DMS114 treated with DMSO at 0.1 percent for 48 hours (cell line): ENCODE results near the gene PNP.

Source experiments
- DNase-seq: peaks from one replicate; lab custom pipeline; 2025; ENCODE audit not compliant: unreplicated experiment; lab: John Stamatoyannopoulos, UW

Gene PNP

GRCh38 chr14:20454516-20455354 is 14.5 kb upstream of the PNP start, which contains the start of the genes APEX1 and OSGEP:
Gene APEX1 (plus strand): TSS chr14:20455226. CDS start chr14:20455646, 420 bp downstream.
Gene OSGEP (minus strand): TSS chr14:20454812. CDS start chr14:20454683, 129 bp downstream.
- peak; percentile 96 for DNase-seq

DNA sequence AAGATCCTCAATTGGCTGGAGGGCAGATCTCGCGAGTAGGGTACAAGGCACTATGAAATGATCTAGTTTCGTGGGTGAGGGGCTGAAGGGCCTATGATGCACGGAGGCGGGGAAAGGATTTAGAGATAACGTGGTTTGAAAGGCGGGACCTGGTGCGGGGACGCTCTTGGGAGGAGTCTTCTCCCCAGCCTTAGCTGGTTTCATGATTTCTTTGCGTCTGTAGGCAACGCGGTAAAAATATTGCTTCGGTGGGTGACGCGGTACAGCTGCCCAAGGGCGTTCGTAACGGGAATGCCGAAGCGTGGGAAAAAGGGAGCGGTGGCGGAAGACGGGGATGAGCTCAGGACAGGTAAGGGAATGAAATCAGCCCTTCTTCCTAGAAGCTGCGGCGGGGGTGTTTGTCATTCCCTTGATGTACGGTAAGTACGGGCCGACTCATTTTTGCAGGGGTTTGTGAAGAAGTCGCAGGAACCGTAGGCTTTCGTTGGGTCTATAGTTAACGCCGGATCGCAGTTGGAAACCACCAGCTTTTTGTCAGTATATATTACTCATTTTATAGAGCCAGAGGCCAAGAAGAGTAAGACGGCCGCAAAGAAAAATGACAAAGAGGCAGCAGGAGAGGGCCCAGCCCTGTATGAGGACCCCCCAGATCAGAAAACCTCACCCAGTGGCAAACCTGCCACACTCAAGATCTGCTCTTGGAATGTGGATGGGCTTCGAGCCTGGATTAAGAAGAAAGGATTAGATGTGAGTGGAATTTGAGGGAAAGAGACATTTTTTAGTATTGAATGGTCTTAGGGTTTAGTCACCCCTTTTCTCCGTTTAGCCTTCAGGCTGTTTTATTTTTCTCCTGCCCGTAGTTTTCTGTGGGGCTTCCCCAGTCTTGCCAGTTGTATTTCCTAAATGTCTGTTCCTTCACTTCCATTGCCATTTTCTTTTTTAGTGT is 13.6 kb upstream of the PNP start:
- peak; percentile 92 for DNase-seq

GRCh38 chr14:20456971-20457370 is 12.2 kb upstream of the PNP start:
- DNase-seq: no peak

DNA sequence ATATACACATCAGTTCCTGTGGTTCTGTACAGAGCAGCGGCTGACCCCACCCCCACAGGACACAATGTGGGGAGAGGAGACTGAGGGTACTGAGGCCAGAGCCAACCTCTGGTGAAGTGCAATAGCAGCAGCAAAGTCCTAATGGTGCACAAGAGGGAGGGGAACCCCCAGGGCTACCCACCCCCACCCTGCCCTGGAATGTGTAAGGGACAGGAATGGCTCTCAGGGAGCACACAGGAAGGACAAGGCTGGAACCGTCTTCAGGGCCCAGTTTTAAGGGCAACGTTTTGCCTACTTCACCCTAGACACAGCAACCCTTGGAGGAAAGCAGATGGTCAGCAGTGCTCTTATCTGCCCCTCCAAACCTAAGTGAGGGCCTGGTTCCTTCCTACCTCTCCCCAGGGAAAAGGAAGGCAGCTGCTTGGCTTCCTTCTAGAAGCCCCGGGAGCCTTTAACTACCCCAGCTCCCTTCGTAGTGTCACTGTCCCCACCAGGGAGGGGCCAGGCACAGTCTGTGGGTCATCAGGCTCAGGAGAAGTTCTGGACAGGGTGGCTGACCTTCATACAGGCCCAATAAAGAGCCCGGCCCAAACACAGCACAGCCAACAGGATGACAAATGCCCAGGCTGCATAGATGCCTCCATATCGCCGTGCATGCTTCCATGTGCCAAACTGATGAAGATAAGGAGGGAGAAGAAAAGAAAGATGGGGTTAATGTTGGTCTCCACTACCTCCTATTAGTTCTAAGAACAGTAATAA is 11.0 kb upstream of the PNP start:
- no peak for DNase-seq

DNA sequence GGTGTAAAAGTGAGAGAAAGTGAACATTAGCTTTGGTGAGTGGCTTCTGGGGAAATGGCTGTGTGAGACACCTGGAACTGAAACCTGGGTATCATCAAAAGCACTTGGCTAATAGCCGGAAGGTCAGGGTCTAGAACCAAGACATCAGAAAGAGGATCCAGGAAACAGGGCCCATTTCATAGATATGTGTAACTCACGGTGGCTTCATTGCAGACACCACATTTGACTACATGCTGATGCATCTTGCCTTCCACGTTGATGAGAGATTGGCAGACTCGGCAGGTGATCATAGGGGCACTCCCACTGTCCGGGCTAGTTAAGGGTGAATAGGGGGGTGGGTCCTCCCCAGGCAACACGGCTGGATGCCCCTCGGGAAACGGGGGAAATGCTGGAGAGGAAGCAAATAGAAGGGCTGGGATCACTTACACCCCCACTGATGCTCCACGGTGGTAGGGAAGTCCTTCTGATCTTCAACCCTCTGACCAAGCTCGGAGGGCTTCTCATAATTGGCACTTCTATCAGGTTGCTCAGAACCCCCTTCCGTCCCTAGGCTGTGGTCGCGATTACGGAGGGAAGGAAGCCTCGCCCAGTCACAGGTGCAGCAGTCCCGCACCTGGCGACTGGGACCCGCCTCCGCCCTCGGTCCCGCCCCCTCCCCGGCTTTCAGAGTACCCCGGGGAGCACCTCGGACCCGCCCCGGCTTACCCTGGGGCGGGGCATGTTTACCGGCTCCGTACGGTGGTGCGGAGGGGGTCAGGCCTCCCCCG is 8.6 kb upstream of the PNP start:
- DNase-seq: no peak

GRCh38 chr14:20461225-20462141 is 7.7 kb upstream of the PNP start, which contains the start of gene PIP4P1:
Gene PIP4P1 (minus strand): TSS chr14:20461434. CDS start chr14:20461325, 109 bp downstream.
- peak; percentile 99 for DNase-seq

GRCh38 chr14:20468764-20469241 is 403 bp upstream of the PNP start:
- DNase-seq: no peak

- DNase-seq: no peak
These were observed 840 bp downstream of the PNP start for GRCh38 chr14:20469890-20470602.

- no peak for DNase-seq
These were observed 1.3 kb downstream of the PNP start for GRCh38 chr14:20470603-20470901.

GRCh38 chr14:20472536-20473169 is 3.4 kb downstream of the PNP start:
- no peak for DNase-seq

DNA sequence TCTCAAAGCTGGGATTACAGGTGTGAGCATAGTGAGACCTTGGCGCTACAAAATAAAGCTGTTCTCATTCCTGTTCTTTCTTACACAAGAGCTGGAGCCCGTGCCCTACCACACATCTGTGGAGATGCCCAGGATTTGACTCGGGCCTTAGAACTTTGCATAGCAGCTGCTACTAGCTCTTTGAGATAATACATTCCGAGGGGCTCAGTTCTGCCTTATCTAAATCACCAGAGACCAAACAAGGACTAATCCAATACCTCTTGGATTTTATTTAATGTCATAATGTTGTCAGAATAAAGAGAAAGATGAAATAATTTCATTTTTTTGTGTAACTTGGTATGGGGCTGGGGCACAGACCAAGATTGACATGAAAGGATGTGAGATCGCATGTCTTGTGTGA is 7.6 kb downstream of the PNP start:
- DNase-seq: no peak

DNA sequence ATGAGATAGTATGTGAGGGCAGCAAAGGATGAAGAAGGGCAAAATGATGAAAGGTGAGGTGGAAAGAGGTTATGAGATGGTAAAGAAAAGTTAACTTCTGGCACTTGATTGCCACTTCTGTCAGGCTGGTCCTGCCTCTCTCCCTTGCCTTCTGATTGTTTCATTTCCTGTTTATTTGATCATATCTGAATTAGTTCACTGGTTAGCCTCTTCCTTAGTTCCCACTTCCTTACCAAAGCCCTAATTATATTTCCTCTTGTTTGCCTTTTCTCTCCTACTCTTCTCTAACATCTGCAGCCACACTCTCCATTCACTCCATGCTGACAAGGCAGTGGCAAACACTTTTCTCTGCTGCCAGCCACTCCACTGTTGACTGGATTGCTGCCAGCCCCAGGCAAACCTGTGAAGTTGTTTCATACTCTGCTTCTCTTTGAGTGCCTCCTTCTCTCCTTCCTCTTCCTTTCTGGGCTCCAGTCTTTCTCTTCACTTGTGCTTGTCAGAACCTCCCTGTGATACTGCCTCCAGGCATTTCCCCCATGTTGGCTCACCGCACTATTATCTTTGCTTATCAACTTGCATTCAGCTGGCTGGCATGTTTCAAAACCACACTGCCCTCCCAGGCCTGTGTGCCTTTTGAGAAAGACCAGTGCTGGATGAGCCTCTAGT is 8.1 kb downstream of the PNP start:
- DNase-seq: no peak

- no peak for DNase-seq
These were observed 9.7 kb downstream of the PNP start for GRCh38 chr14:20478894-20479293.

DNA sequence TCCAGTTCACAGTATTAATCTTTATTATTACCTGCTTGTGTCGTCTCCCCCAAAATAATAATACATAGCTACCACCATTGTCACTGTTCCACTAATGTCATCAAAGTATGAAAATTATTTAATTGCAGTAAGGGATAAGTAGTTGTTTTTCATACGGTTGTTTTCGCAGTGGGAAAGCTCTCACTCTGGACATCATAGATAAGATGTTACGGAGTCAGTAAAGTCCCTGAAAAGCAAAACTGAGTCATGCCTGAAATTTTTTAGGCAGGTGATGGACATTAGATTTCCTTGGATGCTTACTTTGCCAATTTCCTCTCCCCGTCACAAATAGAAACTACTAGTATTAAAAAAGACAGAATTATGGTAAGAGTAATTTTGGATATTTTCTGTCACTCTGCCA is 13.2 kb downstream of the PNP start:
- DNase-seq: no peak

DNA sequence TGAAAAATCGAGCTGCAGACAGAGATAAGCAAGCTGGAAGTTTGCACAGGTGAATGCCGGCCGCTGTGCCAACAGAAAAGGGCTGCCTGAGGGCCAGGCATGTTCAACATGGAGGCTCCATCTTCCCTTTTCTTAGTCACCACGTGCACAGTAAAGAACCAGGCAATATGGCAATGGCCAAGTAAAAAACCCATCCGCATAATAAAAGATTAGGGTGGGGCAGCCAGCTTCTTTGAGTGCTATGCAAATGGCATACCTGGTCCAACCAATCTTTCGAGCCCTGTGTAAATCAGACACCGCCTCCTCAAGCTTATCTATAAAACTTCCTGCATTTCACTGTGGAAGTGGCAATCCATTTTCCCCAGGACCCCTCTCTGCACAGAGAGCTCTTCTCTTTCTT is 16.7 kb downstream of the PNP start:
- DNase-seq: no peak

- DNase-seq: no peak
These were observed 17.6 kb downstream of the PNP start for GRCh38 chr14:20486684-20487395.

GRCh38 chr14:20487396-20487725 is 18.2 kb downstream of the PNP start:
- DNase-seq: no peak
